Measurements from ENCODE around the gene RNASEH2C.
A peak's percentile ranks its signal among the peaks of the same experiment; 100 is the strongest.
"Not testable (repeated sequence)": the region's sequence is repeated elsewhere in the genome, so short reads cannot be mapped to it uniquely, and the experiment has no call there.

RNASEH2C gene

GRCh38 chr11:65710421-65710820 is 10.2 kb downstream of the RNASEH2C start:
- H3K4me3 ChIP-seq (ENCODE audit: low read depth, low read length), result no peak overlapping the region
- TF ChIP-seq CTCF (IDR thresholded peaks at IDR 0.05; ENCODE audit: low read depth, low read length), result no peak

- TF ChIP-seq CTCF (IDR thresholded peaks at IDR 0.05; ENCODE audit: low read depth, low read length), result no peak
- no peak overlapping the region for H3K4me3 ChIP-seq (ENCODE audit: low read depth, low read length)
Observed at GRCh38 chr11:65709661-65710060, 10.9 kb downstream of the RNASEH2C start.

- no peak overlapping the region for H3K4me3 ChIP-seq (ENCODE audit: low read depth, low read length)
- no peak for TF ChIP-seq CTCF (IDR thresholded peaks at IDR 0.05; ENCODE audit: low read depth, low read length)
Observed at GRCh38 chr11:65708451-65708850, 12.1 kb downstream of the RNASEH2C start.

GRCh38 chr11:65707002-65707401 is 13.6 kb downstream of the RNASEH2C start:
- H3K4me3 ChIP-seq (ENCODE audit: low read depth, low read length), result not testable (repeated sequence)

- TF ChIP-seq CTCF (IDR thresholded peaks at IDR 0.05; ENCODE audit: low read depth, low read length), result peak; percentile 28; the same call in 1 of the 2 replicates
- H3K4me3 ChIP-seq (ENCODE audit: low read depth, low read length), result not testable (repeated sequence)
Observed at GRCh38 chr11:65706303-65706763, 14.3 kb downstream of the RNASEH2C start.

- no peak for TF ChIP-seq CTCF (IDR thresholded peaks at IDR 0.05; ENCODE audit: low read depth, low read length)
Observed at GRCh38 chr11:65703846-65704245, 16.8 kb downstream of the RNASEH2C start.

GRCh38 chr11:65701686-65702085 is 18.9 kb downstream of the RNASEH2C start:
- TF ChIP-seq CTCF (IDR thresholded peaks at IDR 0.05; ENCODE audit: low read depth, low read length), result no peak
- H3K4me3 ChIP-seq (ENCODE audit: low read depth, low read length), result no peak overlapping the region

More at GRCh38 chr11:65703846-65704245, 16.8 kb downstream of the RNASEH2C start:
- H3K4me3 ChIP-seq (ENCODE audit: low read depth, low read length), result no peak overlapping the region

- H3K4me3 ChIP-seq (ENCODE audit: low read depth, low read length), result no peak overlapping the region
Observed at GRCh38 chr11:65700399-65700798, 20.2 kb downstream of the RNASEH2C start.

More at GRCh38 chr11:65700399-65700798, 20.2 kb downstream of the RNASEH2C start:
- TF ChIP-seq CTCF (IDR thresholded peaks at IDR 0.05; ENCODE audit: low read depth, low read length), result no peak
